ENCODE data around the gene BIRC7.
"Not testable (repeated sequence)": the region's sequence is repeated elsewhere in the genome, so short reads cannot be mapped to it uniquely, and the experiment has no call there.

BIRC7 gene

DNA sequence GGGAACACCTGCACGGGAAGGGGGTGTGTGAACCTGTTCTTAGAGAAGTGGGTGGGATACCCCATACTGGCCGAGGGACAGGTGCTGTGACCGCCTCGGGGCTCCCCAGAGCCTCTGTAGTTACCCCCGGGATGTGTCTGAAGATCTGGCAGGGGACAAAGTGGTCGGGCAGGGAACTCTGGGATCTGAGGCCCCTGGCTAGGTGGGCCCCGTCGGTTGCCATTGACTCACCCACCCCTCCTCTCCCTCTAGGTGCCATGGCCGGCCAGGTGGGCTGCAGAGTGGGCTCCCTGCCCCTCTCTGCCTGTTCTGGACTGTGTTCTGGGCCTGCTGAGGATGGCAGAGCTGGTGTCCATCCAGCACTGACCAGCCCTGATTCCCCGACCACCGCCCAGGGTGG lies 4.3 kb downstream of the BIRC7 start:
- no peak for DNase-seq
- Mint-ChIP-seq H3K9me3 (no peaks in the 10 kb centered on the region), H3K27me3 (peaks cover 20% of the 10 kb centered on the region), H3K36me3 (no peaks in the 10 kb centered on the region), H3K27ac (no peak overlapping the region), H3K4me1 (no peaks in the 10 kb centered on the region), H3K4me3 (no peak overlapping the region)
- CTCF ChIA-PET: interaction anchor here (0.8 kb wide), 1 partner anchor 22 kb away, joined by 3 read pairs; no protein-coding TSS in a partner anchor

DNA sequence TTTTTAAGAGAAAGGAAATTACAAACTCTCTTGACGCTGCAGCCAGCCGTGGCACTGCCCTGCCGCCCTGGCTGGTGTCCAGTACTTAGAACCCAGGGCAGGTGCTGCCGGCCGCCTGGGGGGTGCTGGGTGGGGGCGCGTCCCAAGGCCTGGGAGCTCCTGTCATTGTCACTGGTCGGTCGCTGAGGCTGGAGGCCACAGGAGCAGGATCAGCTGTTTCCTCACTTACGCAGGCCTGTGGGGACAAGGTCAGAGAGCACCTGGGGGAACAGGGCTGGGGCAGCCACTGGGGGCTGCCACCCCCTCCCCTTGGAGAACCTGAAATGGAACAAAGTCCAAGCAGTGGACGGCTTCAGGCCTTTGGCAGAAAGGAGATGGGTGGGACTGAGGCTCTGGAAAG lies 5.6 kb downstream of the BIRC7 start:
- no peaks in the 10 kb centered on the region for H3K36me3 Mint-ChIP-seq
- no peaks in the 10 kb centered on the region for H3K4me1 Mint-ChIP-seq
- H3K9me3 Mint-ChIP-seq: no peaks in the 10 kb centered on the region
- CTCF ChIA-PET: no interaction called here
- H3K27ac Mint-ChIP-seq: no peak overlapping the region
- peaks cover 25% of the 10 kb centered on the region for H3K27me3 Mint-ChIP-seq
- no peak for DNase-seq
- H3K4me3 Mint-ChIP-seq: no peak overlapping the region

DNA sequence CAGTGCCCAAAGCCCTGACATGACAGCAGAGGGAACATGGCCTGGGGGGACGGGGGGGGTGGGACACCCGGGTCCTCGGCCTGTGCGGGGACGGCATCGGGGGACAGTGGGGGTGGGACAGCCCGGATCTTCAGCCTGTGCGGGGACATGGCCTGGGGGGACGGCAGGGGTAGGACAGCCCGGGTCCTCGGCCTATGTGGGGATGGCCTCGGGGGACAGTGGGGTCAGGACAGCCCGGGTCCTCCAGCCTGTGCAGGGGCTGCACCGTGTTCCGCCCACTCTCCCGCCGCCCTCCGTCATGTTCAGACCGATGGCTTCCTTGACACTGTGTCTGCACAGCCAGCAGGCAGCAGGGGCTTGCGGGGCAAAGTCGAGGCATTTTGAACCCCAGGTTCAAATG lies 7.0 kb downstream of the BIRC7 start:
- Mint-ChIP-seq H3K4me3 (no peak overlapping the region), H3K36me3 (no peaks in the 10 kb centered on the region), H3K4me1 (no peaks in the 10 kb centered on the region), H3K27ac (no peak overlapping the region), H3K27me3 (peaks cover 39% of the 10 kb centered on the region), H3K9me3 (no peaks in the 10 kb centered on the region)
- no peak for DNase-seq
- CTCF ChIA-PET: no interaction called here

DNA sequence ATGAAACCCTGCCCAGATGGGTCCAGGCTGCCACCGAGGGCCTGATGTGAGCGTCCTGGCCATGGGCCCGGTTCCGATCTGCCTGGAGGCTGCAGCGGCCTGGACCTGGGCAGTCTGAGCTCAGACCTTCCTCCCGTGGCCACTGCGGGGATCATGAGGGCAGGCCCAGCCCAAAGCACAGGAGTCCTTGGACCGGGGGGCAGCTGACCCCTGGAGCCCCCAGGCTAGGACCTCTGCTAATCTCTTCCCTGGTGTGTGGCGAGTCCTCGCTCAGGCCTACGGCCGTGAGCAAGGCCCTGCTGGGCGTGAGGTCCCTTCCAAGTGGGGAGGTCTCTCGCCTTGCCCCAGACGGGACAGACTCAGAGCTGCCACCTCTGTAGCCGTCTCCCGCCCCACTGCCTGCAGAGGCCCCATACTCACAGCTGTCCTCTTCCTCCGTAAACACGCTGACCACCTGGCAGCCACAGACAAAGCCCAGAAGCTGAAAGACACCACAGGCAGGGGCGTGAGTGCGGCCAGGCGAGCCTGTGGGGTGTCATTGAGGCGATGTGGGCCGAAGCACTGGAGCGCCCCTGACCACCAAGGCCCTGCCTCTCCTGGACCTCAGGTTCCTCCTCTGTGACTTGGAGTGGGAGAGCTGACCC lies 8.0 kb downstream of the BIRC7 start:
- no peaks in the 10 kb centered on the region for H3K9me3 Mint-ChIP-seq
- no peaks in the 10 kb centered on the region for H3K36me3 Mint-ChIP-seq
- CTCF ChIA-PET: no interaction called here
- H3K27me3 Mint-ChIP-seq: peaks cover 49% of the 10 kb centered on the region
- no peaks in the 10 kb centered on the region for H3K4me1 Mint-ChIP-seq
- H3K4me3 Mint-ChIP-seq: no peak overlapping the region
- no peak overlapping the region for H3K27ac Mint-ChIP-seq
- DNase-seq: no peak

DNA sequence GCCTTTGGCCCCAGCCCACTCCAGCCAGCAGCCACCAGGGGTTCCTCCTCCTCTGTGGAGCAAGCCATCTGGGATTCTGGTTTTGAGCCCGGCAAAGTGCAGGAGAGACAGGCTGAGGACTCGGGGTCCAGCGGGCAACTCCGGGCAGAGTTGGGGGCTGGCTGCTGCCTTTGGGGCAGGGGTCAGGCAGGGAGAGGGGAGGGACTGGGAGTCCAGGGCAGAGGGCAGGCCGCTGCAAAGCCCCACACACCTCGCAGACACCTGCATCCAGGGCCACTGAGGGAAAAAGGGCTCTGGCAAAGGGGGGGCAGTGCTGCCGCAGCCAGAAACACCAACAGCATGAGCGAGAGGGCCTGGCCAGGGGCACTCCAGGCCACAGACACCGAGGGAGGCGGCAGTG lies 8.8 kb downstream of the BIRC7 start:
- CTCF ChIA-PET: no interaction called here
- no peak overlapping the region for H3K4me3 Mint-ChIP-seq
- H3K27ac Mint-ChIP-seq: no peak overlapping the region
- no peaks in the 10 kb centered on the region for H3K36me3 Mint-ChIP-seq
- H3K27me3 Mint-ChIP-seq: peaks cover 56% of the 10 kb centered on the region
- H3K4me1 Mint-ChIP-seq: no peaks in the 10 kb centered on the region
- no peak for DNase-seq
- no peaks in the 10 kb centered on the region for H3K9me3 Mint-ChIP-seq

DNA sequence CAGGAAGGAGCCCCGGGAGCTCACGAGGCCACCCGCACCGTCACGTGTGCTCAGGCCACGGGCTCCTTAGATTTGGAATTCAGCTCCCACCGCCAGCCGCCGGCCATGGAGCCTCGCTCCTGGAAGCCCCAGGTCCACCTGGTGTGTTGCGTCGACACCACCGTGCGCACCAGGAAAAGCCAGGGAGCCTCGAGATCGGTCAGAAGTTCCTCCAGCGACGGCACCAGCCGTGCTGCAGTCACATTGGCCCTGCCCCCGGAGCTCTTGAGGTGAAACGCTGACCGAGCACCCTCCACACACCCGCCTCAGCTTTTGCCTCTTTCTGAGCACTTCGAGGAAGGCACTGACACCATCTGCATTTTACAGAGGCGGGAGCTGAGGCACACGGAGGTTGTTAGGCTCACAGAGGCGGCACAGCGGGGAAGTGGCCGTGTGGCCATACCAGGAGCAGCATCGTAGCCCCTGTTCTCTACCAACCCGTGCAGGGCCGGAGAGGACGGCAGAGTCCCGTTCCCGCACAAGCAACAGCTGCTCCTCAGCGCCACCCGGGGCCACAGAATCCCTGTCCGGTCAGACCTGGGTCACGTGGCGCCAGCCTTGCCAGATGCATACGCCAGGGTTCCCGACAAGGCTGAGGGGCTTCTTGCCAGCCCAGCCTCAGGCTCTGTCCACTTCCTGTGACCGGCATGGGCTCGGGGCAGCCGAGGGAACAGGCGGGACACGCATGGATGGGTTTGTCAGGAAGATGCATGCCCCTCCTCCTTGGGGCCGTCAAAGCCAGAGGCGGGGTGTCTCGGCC lies 11.0 kb downstream of the BIRC7 start:
- H3K27me3 Mint-ChIP-seq: peaks cover 74% of the 10 kb centered on the region
- CTCF ChIA-PET: interaction anchor here (1.1 kb wide), 1 partner anchor 24 kb away, joined by 8 read pairs; no protein-coding TSS in a partner anchor
- no peaks in the 10 kb centered on the region for H3K36me3 Mint-ChIP-seq
- H3K4me3 Mint-ChIP-seq: no peak overlapping the region
- H3K4me1 Mint-ChIP-seq: no peaks in the 10 kb centered on the region
- H3K27ac Mint-ChIP-seq: no peak overlapping the region
- H3K9me3 Mint-ChIP-seq: no peaks in the 10 kb centered on the region
- DNase-seq: no peak

DNA sequence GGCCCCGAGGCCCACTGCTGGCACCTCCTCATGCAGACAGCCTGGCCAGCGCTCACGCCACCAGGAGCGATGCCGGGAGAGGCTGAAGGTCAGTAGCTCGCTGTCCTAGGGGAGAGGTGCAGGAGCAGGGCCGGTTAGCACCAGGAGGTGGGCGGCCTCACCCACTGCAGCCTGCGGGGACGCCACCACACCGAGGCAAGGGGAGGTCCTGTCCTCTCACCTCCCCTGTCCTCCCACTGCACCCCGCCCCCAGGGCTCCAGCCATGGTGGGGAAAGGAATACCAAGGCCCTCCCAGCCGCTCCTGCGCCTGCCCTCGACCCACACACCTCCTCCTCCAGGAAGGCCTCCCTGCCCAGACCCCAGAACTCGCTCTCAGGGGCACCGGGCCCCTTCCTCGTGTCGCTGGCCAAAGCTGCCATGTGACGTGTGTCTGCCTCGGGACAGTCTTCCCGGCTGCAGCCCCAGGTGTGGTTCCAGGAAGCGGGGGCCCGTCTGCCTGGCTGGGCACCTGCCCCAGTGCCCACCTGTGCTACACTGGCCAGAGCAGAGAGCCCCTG lies 12.0 kb downstream of the BIRC7 start:
- Mint-ChIP-seq H3K27ac (no peak overlapping the region), H3K27me3 (peaks cover 85% of the 10 kb centered on the region), H3K9me3 (no peaks in the 10 kb centered on the region), H3K36me3 (no peaks in the 10 kb centered on the region), H3K4me1 (no peaks in the 10 kb centered on the region), H3K4me3 (no peak overlapping the region)
- no peak for DNase-seq
- CTCF ChIA-PET: interaction anchor here (1.5 kb wide), 1 partner anchor 24 kb away, joined by 5 read pairs; no protein-coding TSS in a partner anchor

DNA sequence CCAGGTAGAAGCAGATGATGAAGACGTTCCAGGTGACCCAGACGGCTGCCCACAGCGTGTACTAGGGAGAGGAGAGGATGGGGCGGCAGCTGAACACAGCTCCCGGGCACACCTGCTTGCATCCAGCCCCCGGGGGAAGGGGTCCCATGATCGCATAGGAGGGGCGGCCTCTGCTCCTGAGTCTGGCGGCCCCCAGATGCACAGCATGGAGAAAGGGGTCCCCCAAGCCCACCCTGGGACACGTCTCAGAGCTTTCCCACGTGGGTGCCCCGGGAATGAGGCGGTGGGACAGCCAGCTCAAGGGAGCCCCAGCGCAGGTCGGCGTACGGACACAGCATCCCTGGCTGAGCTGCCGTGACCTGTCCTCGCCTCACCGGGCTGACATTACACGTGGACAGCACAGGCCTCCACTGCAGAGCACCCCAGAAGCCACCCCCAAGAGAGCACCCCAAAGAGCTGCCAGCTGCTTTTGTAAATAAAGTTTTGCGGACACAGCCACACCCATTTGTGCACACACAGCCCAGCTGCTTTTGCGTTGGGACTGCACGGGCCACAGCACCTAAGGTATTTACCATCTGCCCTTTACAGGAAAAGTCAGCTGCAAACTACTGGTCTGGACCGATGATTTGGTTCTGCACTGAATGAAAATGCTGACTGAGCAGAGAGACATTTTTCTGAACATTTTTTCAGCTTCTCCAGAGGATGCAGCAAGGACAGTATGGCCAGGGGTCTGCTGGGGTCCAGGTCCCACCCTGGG lies 13.3 kb downstream of the BIRC7 start:
- CTCF ChIA-PET: interaction anchor here (1.5 kb wide), 1 partner anchor 26 kb away, joined by 5 read pairs; no protein-coding TSS in a partner anchor
- no peak overlapping the region for H3K27ac Mint-ChIP-seq
- H3K9me3 Mint-ChIP-seq: no peaks in the 10 kb centered on the region
- H3K27me3 Mint-ChIP-seq: peaks cover 93% of the 10 kb centered on the region
- no peaks in the 10 kb centered on the region for H3K4me1 Mint-ChIP-seq
- no peaks in the 10 kb centered on the region for H3K36me3 Mint-ChIP-seq
- DNase-seq: no peak
- H3K4me3 Mint-ChIP-seq: no peak overlapping the region

DNA sequence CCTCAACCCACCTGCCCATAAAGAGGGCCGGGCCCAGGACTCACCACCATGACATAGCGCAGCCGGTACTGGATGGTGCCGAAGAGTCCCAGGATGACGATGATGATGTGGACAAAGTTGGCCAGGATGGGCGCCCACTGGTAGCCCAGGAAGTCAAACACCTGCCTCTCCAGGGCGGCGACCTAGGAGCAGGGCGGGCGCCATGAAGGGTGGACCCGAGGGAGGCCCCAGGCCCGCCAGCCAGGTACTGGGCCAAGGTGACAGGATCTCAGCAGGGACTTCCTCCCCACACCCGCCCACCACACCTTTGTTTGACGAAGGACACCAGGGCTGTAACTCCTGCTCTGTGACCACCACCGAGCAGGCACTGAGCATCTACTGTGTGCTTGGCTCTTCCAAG lies 14.2 kb downstream of the BIRC7 start:
- H3K4me1 Mint-ChIP-seq: no peaks in the 10 kb centered on the region
- no peaks in the 10 kb centered on the region for H3K9me3 Mint-ChIP-seq
- no peak for DNase-seq
- H3K27me3 Mint-ChIP-seq: peaks cover 90% of the 10 kb centered on the region
- no peak overlapping the region for H3K27ac Mint-ChIP-seq
- CTCF ChIA-PET: no interaction called here
- H3K36me3 Mint-ChIP-seq: no peaks in the 10 kb centered on the region
- no peak overlapping the region for H3K4me3 Mint-ChIP-seq

DNA sequence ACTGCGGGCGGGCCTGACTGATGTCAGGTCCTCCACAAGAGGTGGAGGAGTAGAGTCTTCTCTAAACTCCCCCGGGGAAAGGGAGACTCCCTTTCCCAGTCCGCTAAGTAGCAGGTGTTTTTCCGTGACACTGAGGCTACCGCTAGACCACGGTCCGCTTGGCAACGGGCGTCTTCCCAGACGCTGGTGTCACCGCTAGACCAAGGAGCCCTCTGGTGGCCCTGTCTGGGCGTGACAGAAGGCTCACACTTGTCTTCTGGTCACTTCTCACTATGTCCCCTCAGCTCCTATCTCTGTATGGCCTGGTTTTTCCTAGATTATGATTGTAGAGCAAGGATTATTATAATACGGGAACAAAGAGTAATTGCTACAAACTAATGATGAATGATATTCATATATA lies 15.6 kb downstream of the BIRC7 start:
- DNase-seq, CTCF ChIA-PET, H3K27ac Mint-ChIP-seq, H3K36me3 Mint-ChIP-seq, H3K9me3 Mint-ChIP-seq, H3K4me3 Mint-ChIP-seq, H3K4me1 Mint-ChIP-seq: not testable (repeated sequence)
- H3K27me3 Mint-ChIP-seq: peaks cover 91% of the 10 kb centered on the region

DNA sequence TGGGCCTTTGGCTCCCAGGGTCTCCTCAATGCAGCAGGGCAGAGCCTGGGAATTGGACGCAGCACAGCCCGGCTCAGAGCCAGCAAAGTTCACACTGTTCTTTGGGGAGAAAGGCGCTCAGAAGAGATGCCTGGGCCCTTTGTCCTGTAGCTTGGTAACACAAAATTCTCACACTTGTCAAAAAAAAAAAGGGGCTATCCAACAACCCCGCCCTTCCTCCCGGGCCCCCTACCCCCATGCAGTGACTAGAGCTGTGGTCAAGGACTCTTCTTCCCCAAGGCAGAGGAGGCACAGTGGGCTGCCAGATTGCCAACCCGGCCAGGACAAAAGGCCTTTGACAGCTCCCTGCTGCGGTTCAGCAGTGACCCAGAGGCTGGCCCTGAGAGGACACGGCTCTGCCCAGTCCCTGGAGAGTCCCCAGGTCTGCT lies 16.6 kb downstream of the BIRC7 start:
- Mint-ChIP-seq H3K27me3 (peaks cover 91% of the 10 kb centered on the region), H3K4me1 (no peaks in the 10 kb centered on the region), H3K4me3 (no peak overlapping the region), H3K36me3 (no peaks in the 10 kb centered on the region), H3K27ac (no peak overlapping the region), H3K9me3 (no peaks in the 10 kb centered on the region)
- DNase-seq: no peak
- CTCF ChIA-PET: interaction anchor here (1.4 kb wide), 1 partner anchor 29 kb away, joined by 5 read pairs; no protein-coding TSS in a partner anchor

DNA sequence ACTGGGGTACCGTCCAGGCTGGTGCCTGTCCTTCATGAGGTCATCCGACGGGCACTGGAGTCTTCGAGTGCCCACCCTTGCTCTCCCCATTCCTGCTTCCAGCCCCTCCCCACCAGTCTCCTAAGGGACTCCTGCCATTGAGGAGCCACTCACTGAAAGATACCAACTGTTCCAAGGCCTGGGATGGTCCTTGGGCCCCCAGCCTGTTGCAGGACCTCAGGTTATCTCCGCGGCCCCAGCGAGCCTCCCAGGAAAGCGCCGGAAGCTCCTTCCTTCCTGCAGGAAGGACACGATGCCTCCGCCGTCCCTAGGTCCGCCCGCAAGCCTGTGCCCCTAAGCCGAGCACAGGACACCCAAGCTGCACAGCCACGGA lies 17.3 kb downstream of the BIRC7 start:
- Mint-ChIP-seq H3K9me3 (no peaks in the 10 kb centered on the region), H3K27me3 (peaks cover 90% of the 10 kb centered on the region), H3K27ac (no peak overlapping the region), H3K36me3 (no peaks in the 10 kb centered on the region), H3K4me3 (no peak overlapping the region), H3K4me1 (no peaks in the 10 kb centered on the region)
- no peak for DNase-seq
- CTCF ChIA-PET: interaction anchor here (1.4 kb wide), 1 partner anchor 30 kb away, joined by 5 read pairs; no protein-coding TSS in a partner anchor

DNA sequence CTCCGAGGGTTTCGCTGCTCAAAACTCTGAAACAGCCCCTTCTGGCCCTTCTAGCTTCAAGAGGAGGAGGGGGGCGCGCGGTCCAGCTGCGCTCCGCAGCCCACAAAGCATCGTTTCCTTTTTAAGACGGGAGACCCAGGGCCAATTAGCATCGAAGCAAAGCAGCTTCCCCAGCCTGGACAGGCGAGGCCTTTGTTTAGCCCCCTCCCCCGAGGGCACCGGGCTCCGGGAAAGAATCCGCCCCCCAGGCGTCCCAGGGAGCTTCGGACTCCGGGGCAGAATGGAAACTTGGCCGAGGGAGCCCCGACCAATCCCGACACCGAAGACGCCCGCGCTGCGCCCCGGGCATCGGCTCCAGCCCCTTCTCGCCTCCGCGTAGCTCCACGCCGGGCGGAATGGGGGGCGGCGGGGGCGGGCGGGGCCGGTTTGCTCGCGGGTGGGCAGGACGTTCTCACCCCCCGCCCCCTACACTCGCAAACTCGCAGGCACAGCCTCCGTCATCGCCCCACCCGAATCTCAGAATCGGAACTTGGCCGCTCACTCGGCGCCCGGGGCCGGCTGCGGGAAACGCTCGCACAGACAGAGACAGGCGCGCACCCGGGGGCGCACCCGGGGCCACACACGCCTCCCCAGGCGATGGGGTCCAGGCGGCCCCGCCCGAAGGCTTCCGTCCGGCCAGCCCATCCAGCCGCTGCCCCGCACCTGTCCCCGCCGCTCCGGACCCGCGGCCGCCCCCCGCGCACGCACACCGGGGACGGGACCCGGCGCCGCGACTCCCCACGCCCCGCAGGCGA lies 17.9 kb downstream of the BIRC7 start:
- Mint-ChIP-seq H3K27me3 (peaks cover 87% of the 10 kb centered on the region), H3K27ac (no peak overlapping the region), H3K4me1 (no peaks in the 10 kb centered on the region), H3K4me3 (no peak overlapping the region), H3K9me3 (no peaks in the 10 kb centered on the region), H3K36me3 (no peaks in the 10 kb centered on the region)
- CTCF ChIA-PET: interaction anchor here (1.4 kb wide), 2 partner anchors 30 to 31 kb away, joined by 3 to 5 read pairs; no protein-coding TSS in a partner anchor
- DNase-seq: no peak
